Stomach (tissue), 9 donors: Measurements from ENCODE around the gene EPB41. TPM values are rescaled to one million over a fixed set of nuclear protein-coding genes. Genes with fewer than 3 reads are reported as not detected.

Source experiments
- DNase-seq, 2 donors: peaks; one replicate each; pipeline versions ENCODE4 v3.0.0 to v3.0.0-alpha.2; 2013 to 2019
- H3K27ac ChIP-seq, 5 donors: fragments of 200-600 bp in 4 of 5; sonication (generic) in 4 of 5; one replicate each; pipeline ENCODE4 v1.5.1; 2013 to 2019; ENCODE audit warnings: mild to moderate bottlenecking in 1 of 5, moderate library complexity in 1 of 5
- H3K27me3 ChIP-seq, 3 donors: fragments of 200-600 bp; sonication (generic); one replicate each; pipeline ENCODE4 v1.5.1; 2017 to 2019; ENCODE audit warnings: mixed run types in 1 of 3
- H3K36me3 ChIP-seq, 4 donors: fragments of 200-600 bp; sonication (generic); 1 replicate in 3 of 4; 2 replicates in 1 of 4; pipeline ENCODE4 v1.5.1; 2016 to 2019
- H3K4me1 ChIP-seq, 4 donors: fragments of 200-600 bp; sonication (generic); one replicate each; pipeline ENCODE4 v1.5.1; 2016 to 2019
- H3K4me3 ChIP-seq, 4 donors: fragments of 200-600 bp; sonication (generic) in 3 of 4; one replicate each; pipeline ENCODE4 v1.5.1; 2016 to 2019; ENCODE audit warnings: mild to moderate bottlenecking in 1 of 4
- H3K9me3 ChIP-seq, 4 donors: fragments of 200-600 bp; sonication (generic); one replicate each; pipeline ENCODE4 v1.5.1; 2016 to 2019
- EP300 ChIP-seq: sonication (generic); formaldehyde crosslinking; IDR thresholded peaks from one replicate; pipeline ENCODE4 v1.6.1; 2017; ENCODE audit warnings: antibody characterized with exemption
- POLR2A ChIP-seq, 4 donors: fragments of 450-650 bp; IDR thresholded peaks; one replicate each; pipeline ENCODE4 v1.6.1; 2016; ENCODE audit warnings: antibody characterized with exemption in 4 of 4, control low read depth in 2 of 4, mild to moderate bottlenecking in 1 of 4, moderate library complexity in 1 of 4
- POLR2AphosphoS5 ChIP-seq, 3 donors: sonication (generic); formaldehyde crosslinking; IDR thresholded peaks; one replicate each; pipeline ENCODE4 v1.6.1; 2016; ENCODE audit warnings: antibody characterized with exemption in 3 of 3
- WGBS, 5 donors: extraction: QIAGEN DNeasy Blood & Tissue Kit in 3 of 5; methylation state at CpG; one replicate each; pipeline versions ENCODE4 v1.1.5 to v1.1.7; 2013 to 2018; 5-methylcytosine and 5-hydroxymethylcytosine counted together
- intact Hi-C: fragments of 100-400 bp; cut with DNase I; formaldehyde crosslinking; loops from one replicate; pipeline ENCODE4 v1.15.1; 2023; ENCODE audit warnings: low total_unique reads
- polyA plus RNA-seq, 3 donors: library from polyadenylated mRNA; stranded (reverse); fragments of 200-250 nt; gene quantifications; one replicate each; pipeline ENCODE4 v1.2.3, GENCODE V29; 2013
- total RNA-seq, 5 donors: library from RNA; depleted of rRNA; stranded (reverse); fragments of >200 nt; gene quantifications; one replicate each; pipeline versions ENCODE4 v1.1.0 to v1.2.3, GENCODE V29; 2014 to 2016
- TF ChIP-seq, protein P1 (sequence below), 7 experiments: fragments of 450-650 bp in 4 of 7; fragments of 200-600 bp in 3 of 7; sonication (generic) in 3 of 7; IDR thresholded peaks; one replicate each; pipeline ENCODE4 v1.5.1; 2016 to 2019; ENCODE audit warnings: antibody characterized with exemption in 7 of 7, control low read depth in 2 of 7, mild to moderate bottlenecking in 1 of 7
- donor health status: healthy with polysubstance abuse.
- donor health status: Bipolar disorder and iron deficiency.
- donor health status: healthy.

EPB41 gene
- total and polyA plus RNA-seq, 8 donors = 6.4 to 112 (median 48.1) TPM

DNA sequence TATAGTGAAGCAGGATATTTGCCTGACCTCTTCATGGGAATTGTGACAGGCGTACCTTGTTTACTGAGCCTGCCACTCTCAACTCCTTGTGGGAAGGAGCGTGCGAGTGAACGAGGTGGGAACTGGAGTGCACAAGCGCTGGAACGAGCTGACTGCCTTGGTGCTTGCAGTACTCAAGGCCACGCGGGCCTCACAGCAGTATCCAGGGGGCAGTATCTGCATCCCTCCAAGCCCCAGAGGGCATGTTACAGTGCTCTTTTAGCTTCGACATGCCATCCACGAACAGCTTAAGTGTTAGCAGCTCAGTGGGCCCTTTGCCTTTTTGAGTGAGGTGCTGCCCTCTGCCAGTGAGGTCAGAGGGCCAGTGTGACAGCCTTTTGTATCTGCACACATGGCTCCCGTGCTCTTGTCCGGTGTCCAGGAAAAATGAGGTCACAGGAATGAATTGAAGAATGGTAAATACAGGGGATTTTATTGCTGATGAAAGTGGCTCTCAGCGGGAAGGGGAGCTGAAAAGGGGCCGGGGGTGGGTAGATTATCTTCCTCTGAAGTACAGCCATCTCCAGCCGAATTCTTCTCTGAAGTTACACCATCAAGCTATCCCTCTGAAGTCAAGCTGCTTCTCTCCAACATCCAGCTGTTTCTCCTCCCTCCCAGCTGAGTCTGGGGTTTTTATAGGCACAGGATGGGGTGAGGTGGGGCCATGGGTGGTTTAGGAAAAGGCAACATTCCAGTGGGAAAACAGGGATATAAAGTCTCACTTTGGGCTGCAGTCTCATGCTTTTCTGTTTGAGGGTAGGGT, 69.3 kb downstream of the EPB41 start:
- peak in 1 of 2 donors; percentile 29 for DNase-seq
- Histone ChIP-seq H3K4me3 (no peak overlapping the region), H3K27ac (no peak overlapping the region), H3K27me3 (no peaks in the 10 kb centered on the region), H3K36me3 (peaks cover 9 to 14% (median 12%) of the 10 kb centered on the region in 4 donors), H3K9me3 (no peaks in the 10 kb centered on the region), H3K4me1 (peaks cover 0 to 3% (median 0%) of the 10 kb centered on the region in 4 donors)
- WGBS, 5 donors = 92 to 97% (median 93%) methylated on average over 14 to 15 of the region's 15 CpGs
- intact Hi-C loops = no loop called here
- no peak for TF ChIP-seq POLR2AphosphoS5 (IDR thresholded peaks at IDR 0.05)
- TF ChIP-seq, protein P1, sequence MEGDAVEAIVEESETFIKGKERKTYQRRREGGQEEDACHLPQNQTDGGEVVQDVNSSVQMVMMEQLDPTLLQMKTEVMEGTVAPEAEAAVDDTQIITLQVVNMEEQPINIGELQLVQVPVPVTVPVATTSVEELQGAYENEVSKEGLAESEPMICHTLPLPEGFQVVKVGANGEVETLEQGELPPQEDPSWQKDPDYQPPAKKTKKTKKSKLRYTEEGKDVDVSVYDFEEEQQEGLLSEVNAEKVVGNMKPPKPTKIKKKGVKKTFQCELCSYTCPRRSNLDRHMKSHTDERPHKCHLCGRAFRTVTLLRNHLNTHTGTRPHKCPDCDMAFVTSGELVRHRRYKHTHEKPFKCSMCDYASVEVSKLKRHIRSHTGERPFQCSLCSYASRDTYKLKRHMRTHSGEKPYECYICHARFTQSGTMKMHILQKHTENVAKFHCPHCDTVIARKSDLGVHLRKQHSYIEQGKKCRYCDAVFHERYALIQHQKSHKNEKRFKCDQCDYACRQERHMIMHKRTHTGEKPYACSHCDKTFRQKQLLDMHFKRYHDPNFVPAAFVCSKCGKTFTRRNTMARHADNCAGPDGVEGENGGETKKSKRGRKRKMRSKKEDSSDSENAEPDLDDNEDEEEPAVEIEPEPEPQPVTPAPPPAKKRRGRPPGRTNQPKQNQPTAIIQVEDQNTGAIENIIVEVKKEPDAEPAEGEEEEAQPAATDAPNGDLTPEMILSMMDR (IDR thresholded peaks at IDR 0.05) = no peak
- TF ChIP-seq POLR2A (IDR thresholded peaks at IDR 0.05) = no peak
- no peak for TF ChIP-seq EP300

DNA sequence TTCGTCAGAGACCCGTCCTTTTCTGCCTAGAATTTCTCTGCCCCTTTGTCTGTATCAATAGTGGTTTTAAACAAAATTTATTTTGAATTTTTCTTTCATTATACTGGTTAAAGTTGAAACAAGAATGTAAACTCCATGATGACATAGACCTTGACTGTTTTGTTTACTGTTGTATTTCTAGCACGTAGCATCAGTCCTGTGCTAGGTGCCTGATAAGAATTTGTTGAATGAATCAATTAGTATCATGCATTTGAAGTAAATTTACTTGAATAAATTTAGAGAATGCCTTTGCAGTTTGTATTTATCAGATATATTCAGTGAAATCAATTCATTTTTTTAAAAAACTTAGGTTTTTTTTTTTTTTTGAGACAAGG, 69.9 kb downstream of the EPB41 start:
- DNase-seq = no peak
- peaks cover 9 to 19% (median 13%) of the 10 kb centered on the region in 4 donors for H3K36me3 ChIP-seq
- H3K27ac ChIP-seq = no peak overlapping the region
- H3K27me3 ChIP-seq = no peaks in the 10 kb centered on the region
- WGBS, 5 donors = 89 to 95% (median 93%) methylated on average over 3 of the region's 3 CpGs
- TF ChIP-seq EP300 = no peak
- TF ChIP-seq, protein P1 (IDR thresholded peaks at IDR 0.05) = no peak
- TF ChIP-seq POLR2A (IDR thresholded peaks at IDR 0.05) = no peak
- no peak for TF ChIP-seq POLR2AphosphoS5 (IDR thresholded peaks at IDR 0.05)
- peaks cover 0 to 3% (median 0%) of the 10 kb centered on the region in 4 donors for H3K4me1 ChIP-seq
- intact Hi-C loops = no loop called here
- H3K4me3 ChIP-seq = no peak overlapping the region
- no peaks in the 10 kb centered on the region for H3K9me3 ChIP-seq

DNA sequence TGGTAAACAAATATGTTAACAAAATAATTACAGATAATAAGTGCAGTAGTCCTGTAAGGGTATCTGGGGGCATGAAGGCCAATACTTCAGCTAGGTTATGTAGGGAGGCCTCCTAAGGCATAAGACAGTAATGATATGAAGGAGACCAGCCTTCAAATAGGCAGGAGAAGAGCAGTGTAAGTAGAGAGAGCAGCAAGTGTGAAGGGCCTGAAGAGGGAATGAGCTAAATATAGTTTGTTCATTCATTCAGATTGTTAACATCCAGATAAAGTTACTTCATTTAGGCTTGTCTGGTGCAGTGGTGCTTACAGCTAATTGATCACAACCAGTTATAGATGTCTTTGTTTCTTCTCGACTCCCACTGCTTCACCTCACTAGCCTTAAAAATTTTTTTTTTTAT, 71.1 kb downstream of the EPB41 start:
- H3K27me3 ChIP-seq = no peaks in the 10 kb centered on the region
- H3K27ac ChIP-seq = no peak overlapping the region
- 88 to 94% (median 89%) methylated on average over 1 of the region's 1 CpG for WGBS, 5 donors
- TF ChIP-seq POLR2AphosphoS5 (IDR thresholded peaks at IDR 0.05) = no peak
- no peak for TF ChIP-seq EP300
- TF ChIP-seq POLR2A (IDR thresholded peaks at IDR 0.05) = no peak
- TF ChIP-seq, protein P1 (IDR thresholded peaks at IDR 0.05) = no peak
- DNase-seq = no peak
- H3K4me3 ChIP-seq = no peak overlapping the region
- intact Hi-C loops = no loop called here
- peaks cover 9 to 26% (median 13%) of the 10 kb centered on the region in 4 donors for H3K36me3 ChIP-seq
- H3K4me1 ChIP-seq = peaks cover 0 to 3% (median 0%) of the 10 kb centered on the region in 4 donors
- no peaks in the 10 kb centered on the region for H3K9me3 ChIP-seq

DNA sequence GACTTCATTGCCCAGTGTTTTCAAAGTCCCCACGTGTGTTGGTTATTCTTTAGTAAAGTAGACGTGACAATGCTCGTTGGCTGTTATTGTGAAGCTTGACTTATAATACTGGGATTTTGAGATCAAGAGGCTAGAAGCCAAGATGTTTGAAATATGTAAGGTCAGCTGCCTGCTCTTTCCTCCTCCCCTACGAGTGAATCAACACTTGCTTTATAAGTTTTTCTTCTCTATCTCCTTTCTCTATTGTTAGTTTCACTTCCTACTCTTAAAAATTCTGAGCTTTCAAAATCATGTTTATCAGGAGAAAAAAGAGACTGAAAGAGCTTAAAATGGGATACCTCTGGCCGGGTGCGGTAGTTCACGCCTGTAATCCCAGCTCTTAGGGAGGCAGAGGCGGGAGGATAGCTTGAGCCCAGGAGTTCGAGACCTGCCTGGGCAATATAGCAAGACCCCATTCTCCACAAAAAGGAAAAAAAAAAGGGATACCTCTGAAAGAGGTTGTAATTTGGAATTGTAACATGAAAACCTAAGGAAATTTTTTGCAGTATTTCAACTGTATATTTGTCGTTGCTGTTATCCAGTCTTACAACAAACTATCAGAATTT, 72.0 kb downstream of the EPB41 start:
- Histone ChIP-seq H3K4me1 (peaks cover 0 to 3% (median 0%) of the 10 kb centered on the region in 4 donors), H3K27ac (no peak overlapping the region), H3K27me3 (no peaks in the 10 kb centered on the region), H3K36me3 (peaks cover 9 to 26% (median 13%) of the 10 kb centered on the region in 4 donors), H3K9me3 (no peaks in the 10 kb centered on the region), H3K4me3 (no peak overlapping the region)
- intact Hi-C loops = no loop called here
- TF ChIP-seq POLR2A (IDR thresholded peaks at IDR 0.05) = no peak
- no peak for TF ChIP-seq EP300
- TF ChIP-seq, protein P1 (IDR thresholded peaks at IDR 0.05) = no peak
- no peak for TF ChIP-seq POLR2AphosphoS5 (IDR thresholded peaks at IDR 0.05)
- no peak for DNase-seq
- WGBS, 5 donors = 66 to 73% (median 70%) methylated on average over 10 of the region's 10 CpGs
